Activated CD4-positive, alpha-beta memory T cell treated with anti-CD3 and anti-CD28 coated beads for 36 hours (primary cell): ENCODE results near the gene AHNAK. TPM values are rescaled to one million over a fixed set of nuclear protein-coding genes. Genes with fewer than 3 reads are reported as not detected.

Source experiments
- CTCF ChIA-PET: fragments of 350-600 bp; sonication (Branson Sonifier 250); formaldehyde crosslinking; loops from one replicate; lab custom pipeline; 2021; ENCODE audit warnings: antibody characterized with exemption, inconsistent platforms; lab: Charles Lee
- POLR2A ChIA-PET: fragments of 350-600 bp; sonication (Branson Sonifier 250); formaldehyde crosslinking; loops from one replicate; lab custom pipeline; 2021; ENCODE audit warnings: antibody characterized with exemption; lab: Charles Lee
- DNase-seq: peaks from one replicate; pipeline ENCODE4 v3.0.0-alpha.2; 2020
- H3K27ac Mint-ChIP-seq: one replicate; pipeline ENCODE4 v1.8.0; 2021; ENCODE audit warnings: mixed read lengths
- H3K27me3 Mint-ChIP-seq: one replicate; pipeline ENCODE4 v1.8.0; 2021; ENCODE audit warnings: mixed read lengths
- H3K36me3 Mint-ChIP-seq: one replicate; pipeline ENCODE4 v1.8.0; 2021; ENCODE audit warnings: mixed read lengths
- H3K4me1 Mint-ChIP-seq: one replicate; pipeline ENCODE4 v1.8.0; 2021; ENCODE audit warnings: low read depth, mixed read lengths
- H3K4me3 Mint-ChIP-seq: one replicate; pipeline ENCODE4 v1.8.0; 2021; ENCODE audit warnings: mild to moderate bottlenecking, mixed read lengths
- H3K9me3 Mint-ChIP-seq: one replicate; pipeline ENCODE4 v1.8.0; 2021; ENCODE audit warnings: mixed read lengths
- intact Hi-C: fragments of 100-400 bp; cut with micrococcal nuclease; formaldehyde crosslinking; loops from one replicate; pipeline ENCODE4 v1.15.1; 2023
- total RNA-seq, 2 experiments: library from RNA; stranded (reverse); gene quantifications; one replicate each; pipeline ENCODE4 v1.2.3, GENCODE V29; 2021

AHNAK gene
- total RNA-seq, 2 experiments from 2014 or later, result 83.7 to 85.2 TPM

- POLR2A ChIA-PET, result interaction anchor here (0.5 to 9.6 kb wide), 13 partner anchors 9 to 298 kb away, joined by 3 to 188 read pairs (median 5); partner anchors contain the start of genes C11orf98, CSKMT, GANAB and TUT1
These were observed 3.6 kb downstream of the AHNAK start for GRCh38 chr11:62542750-62543567.

GRCh38 chr11:62542111-62542745, 4.4 kb downstream of the AHNAK start:
- Mint-ChIP-seq H3K27me3 (no peaks in the 10 kb centered on the region), H3K27ac (peak overlapping the region; percentile 83), H3K9me3 (no peaks in the 10 kb centered on the region), H3K4me1 (peaks cover 70% of the 10 kb centered on the region), H3K36me3 (no peaks in the 10 kb centered on the region), H3K4me3 (peak overlapping the region; percentile 93)
- intact Hi-C loops, result loop anchor here (5.0 kb wide), 1 partner anchor 45 kb away; no protein-coding TSS in a partner anchor
- CTCF ChIA-PET, result interaction anchor here (0.7 to 14.6 kb wide), 38 partner anchors 8 to 212 kb away, joined by 3 to 272 read pairs (median 4); partner anchors contain the start of genes C11orf98, CSKMT, EEF1G and TUT1
- DNase-seq, result peak; percentile 60
- POLR2A ChIA-PET, result interaction anchor here (1.4 to 9.6 kb wide), 8 partner anchors 13 to 299 kb away, joined by 3 to 188 read pairs (median 7); partner anchors contain the start of genes GANAB and TUT1

More at GRCh38 chr11:62542750-62543567, 3.6 kb downstream of the AHNAK start:
- peak; percentile 88 for DNase-seq
- intact Hi-C loops, result loop anchor here (1.0 to 5.0 kb wide), 4 partner anchors 8 to 116 kb away; no protein-coding TSS in a partner anchor
- H3K4me3 Mint-ChIP-seq, result peak overlapping the region; percentile 93
- peak overlapping the region; percentile 83 for H3K27ac Mint-ChIP-seq
- no peaks in the 10 kb centered on the region for H3K27me3 Mint-ChIP-seq
- no peaks in the 10 kb centered on the region for H3K36me3 Mint-ChIP-seq
- CTCF ChIA-PET, result interaction anchor here (0.6 to 14.6 kb wide), 51 partner anchors 9 to 243 kb away, joined by 3 to 272 read pairs (median 4); partner anchors contain the start of genes C11orf98, CSKMT, EEF1G and LRRN4CL
- H3K4me1 Mint-ChIP-seq, result peaks cover 75% of the 10 kb centered on the region
- no peaks in the 10 kb centered on the region for H3K9me3 Mint-ChIP-seq

- Mint-ChIP-seq H3K4me3 (peak overlapping the region; percentile 93), H3K9me3 (no peaks in the 10 kb centered on the region), H3K27ac (peak overlapping the region; percentile 83), H3K27me3 (no peaks in the 10 kb centered on the region), H3K36me3 (peaks cover 4% of the 10 kb centered on the region), H3K4me1 (peaks cover 68% of the 10 kb centered on the region)
- ChIA-PET POLR2A (interaction anchor here (9.6 kb wide), 1 partner anchor 14 kb away, joined by 188 read pairs; no protein-coding TSS in a partner anchor), CTCF (interaction anchor here (1.2 to 14.6 kb wide), 7 partner anchors 12 to 146 kb away, joined by 3 to 272 read pairs (median 48); partner anchors contain the start of genes C11orf98 and CSKMT)
- intact Hi-C loops, result loop anchor here (5.0 kb wide), 1 partner anchor 44 kb away; no protein-coding TSS in a partner anchor
- peak; percentile 79 for DNase-seq
These were observed 5.6 kb downstream of the AHNAK start for GRCh38 chr11:62540804-62541701.

- Mint-ChIP-seq H3K27me3 (no peaks in the 10 kb centered on the region), H3K4me1 (peaks cover 66% of the 10 kb centered on the region), H3K9me3 (no peaks in the 10 kb centered on the region), H3K4me3 (peak overlapping the region; percentile 69), H3K27ac (peak overlapping the region; percentile 84), H3K36me3 (peaks cover 9% of the 10 kb centered on the region)
- CTCF ChIA-PET, result interaction anchor here (0.6 to 14.6 kb wide), 6 partner anchors 14 to 162 kb away, joined by 4 to 272 read pairs (median 65); no protein-coding TSS in a partner anchor
- POLR2A ChIA-PET, result interaction anchor here (9.6 kb wide), 1 partner anchor 16 kb away, joined by 188 read pairs; no protein-coding TSS in a partner anchor
- DNase-seq, result peak; percentile 85
- intact Hi-C loops, result no loop called here
These were observed 7.2 kb downstream of the AHNAK start for GRCh38 chr11:62539238-62539925.

- peak overlapping the region; percentile 69 for H3K4me3 Mint-ChIP-seq
- peak overlapping the region; percentile 84 for H3K27ac Mint-ChIP-seq
- peaks cover 13% of the 10 kb centered on the region for H3K36me3 Mint-ChIP-seq
- no peaks in the 10 kb centered on the region for H3K27me3 Mint-ChIP-seq
- intact Hi-C loops, result no loop called here
- ChIA-PET POLR2A (interaction anchor here (9.6 kb wide), 1 partner anchor 17 kb away, joined by 188 read pairs; no protein-coding TSS in a partner anchor), CTCF (interaction anchor here (0.6 to 14.6 kb wide), 6 partner anchors 14 to 163 kb away, joined by 4 to 272 read pairs (median 65); no protein-coding TSS in a partner anchor)
- H3K4me1 Mint-ChIP-seq, result peaks cover 59% of the 10 kb centered on the region
- peak; percentile 13 for DNase-seq
- H3K9me3 Mint-ChIP-seq, result no peaks in the 10 kb centered on the region
These were observed 8.0 kb downstream of the AHNAK start for GRCh38 chr11:62538470-62539237.

- H3K36me3 Mint-ChIP-seq, result peaks cover 25% of the 10 kb centered on the region
- DNase-seq, result no peak
- peaks cover 44% of the 10 kb centered on the region for H3K4me1 Mint-ChIP-seq
- no peak overlapping the region for H3K4me3 Mint-ChIP-seq
- H3K27me3 Mint-ChIP-seq, result no peaks in the 10 kb centered on the region
- CTCF ChIA-PET, result interaction anchor here (1.0 to 14.6 kb wide), 2 partner anchors 25 to 111 kb away, joined by 3 to 272 read pairs; no protein-coding TSS in a partner anchor
- H3K27ac Mint-ChIP-seq, result no peak overlapping the region
- no peaks in the 10 kb centered on the region for H3K9me3 Mint-ChIP-seq
- POLR2A ChIA-PET, result no interaction called here
- intact Hi-C loops, result no loop called here
These were observed 10.2 kb downstream of the AHNAK start for GRCh38 chr11:62536301-62536957.

- Mint-ChIP-seq H3K27ac (no peak overlapping the region), H3K36me3 (peaks cover 30% of the 10 kb centered on the region), H3K4me3 (no peak overlapping the region), H3K27me3 (no peaks in the 10 kb centered on the region), H3K4me1 (peaks cover 37% of the 10 kb centered on the region), H3K9me3 (no peaks in the 10 kb centered on the region)
- POLR2A ChIA-PET, result no interaction called here
- CTCF ChIA-PET, result interaction anchor here (14.6 kb wide), 1 partner anchor 111 kb away, joined by 272 read pairs; no protein-coding TSS in a partner anchor
- intact Hi-C loops, result no loop called here
- DNase-seq, result no peak
These were observed 10.8 kb downstream of the AHNAK start for GRCh38 chr11:62535802-62536201.

- no peaks in the 10 kb centered on the region for H3K9me3 Mint-ChIP-seq
- intact Hi-C loops, result no loop called here
- no peaks in the 10 kb centered on the region for H3K27me3 Mint-ChIP-seq
- ChIA-PET POLR2A (interaction anchor here (1.8 kb wide), 1 partner anchor 9 kb away, joined by 5 read pairs; no protein-coding TSS in a partner anchor), CTCF (interaction anchor here (2.9 to 14.6 kb wide), 2 partner anchors 110 to 140 kb away, joined by 9 to 272 read pairs; no protein-coding TSS in a partner anchor)
- DNase-seq, result no peak
- no peak overlapping the region for H3K27ac Mint-ChIP-seq
- peaks cover 33% of the 10 kb centered on the region for H3K4me1 Mint-ChIP-seq
- H3K4me3 Mint-ChIP-seq, result no peak overlapping the region
- H3K36me3 Mint-ChIP-seq, result peaks cover 37% of the 10 kb centered on the region
These were observed 11.6 kb downstream of the AHNAK start for GRCh38 chr11:62534779-62535545.

- Mint-ChIP-seq H3K9me3 (no peaks in the 10 kb centered on the region), H3K27me3 (no peaks in the 10 kb centered on the region), H3K4me1 (peaks cover 19% of the 10 kb centered on the region), H3K27ac (no peak overlapping the region), H3K4me3 (no peak overlapping the region), H3K36me3 (peaks cover 53% of the 10 kb centered on the region)
- no peak for DNase-seq
- intact Hi-C loops, result no loop called here
- ChIA-PET CTCF (interaction anchor here (1.5 kb wide), 1 partner anchor 11 kb away, joined by 3 read pairs; no protein-coding TSS in a partner anchor), POLR2A (no interaction called here)
These were observed 14.5 kb downstream of the AHNAK start for GRCh38 chr11:62532096-62532495.
